Renal cortical epithelial cell (primary cell): Measurements from ENCODE around the gene TCHHL1. TPM values are rescaled to one million over a fixed set of nuclear protein-coding genes. Genes with fewer than 3 reads are reported as not detected.

Source experiments
- DNase-seq: peaks from one replicate; pipeline ENCODE4 v3.0.0-alpha.2; 2011; ENCODE audit warnings: low read depth
- total RNA-seq: library from RNA; depleted of rRNA; stranded (reverse); fragments of >200 nt; gene quantifications from 2 replicates; pipeline ENCODE4 v1.2.3, GENCODE V29; 2014

The TCHHL1 gene
- total RNA-seq, 1 donor from 2014 or later = not detected

DNA sequence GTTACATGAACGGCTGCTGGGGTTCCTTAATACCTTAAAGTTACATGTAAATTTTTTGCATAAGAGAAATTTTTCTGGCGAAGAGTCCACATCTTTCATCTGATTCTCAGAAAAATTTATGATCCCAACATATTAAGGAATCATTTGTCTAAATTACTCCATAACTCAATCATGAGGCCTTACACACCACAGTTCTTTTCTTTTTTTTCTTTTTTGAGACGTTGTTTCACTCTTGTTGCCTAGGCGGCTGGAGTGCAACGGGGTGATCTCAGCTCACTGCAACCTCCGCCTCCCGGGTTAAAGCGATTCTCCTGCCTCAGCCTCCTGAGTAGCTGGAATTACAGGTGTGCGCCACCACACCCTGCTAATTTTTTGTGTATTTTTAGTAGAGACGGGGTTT lies 50.0 kb downstream of the TCHHL1 start:
- DNase-seq = no peak

DNA sequence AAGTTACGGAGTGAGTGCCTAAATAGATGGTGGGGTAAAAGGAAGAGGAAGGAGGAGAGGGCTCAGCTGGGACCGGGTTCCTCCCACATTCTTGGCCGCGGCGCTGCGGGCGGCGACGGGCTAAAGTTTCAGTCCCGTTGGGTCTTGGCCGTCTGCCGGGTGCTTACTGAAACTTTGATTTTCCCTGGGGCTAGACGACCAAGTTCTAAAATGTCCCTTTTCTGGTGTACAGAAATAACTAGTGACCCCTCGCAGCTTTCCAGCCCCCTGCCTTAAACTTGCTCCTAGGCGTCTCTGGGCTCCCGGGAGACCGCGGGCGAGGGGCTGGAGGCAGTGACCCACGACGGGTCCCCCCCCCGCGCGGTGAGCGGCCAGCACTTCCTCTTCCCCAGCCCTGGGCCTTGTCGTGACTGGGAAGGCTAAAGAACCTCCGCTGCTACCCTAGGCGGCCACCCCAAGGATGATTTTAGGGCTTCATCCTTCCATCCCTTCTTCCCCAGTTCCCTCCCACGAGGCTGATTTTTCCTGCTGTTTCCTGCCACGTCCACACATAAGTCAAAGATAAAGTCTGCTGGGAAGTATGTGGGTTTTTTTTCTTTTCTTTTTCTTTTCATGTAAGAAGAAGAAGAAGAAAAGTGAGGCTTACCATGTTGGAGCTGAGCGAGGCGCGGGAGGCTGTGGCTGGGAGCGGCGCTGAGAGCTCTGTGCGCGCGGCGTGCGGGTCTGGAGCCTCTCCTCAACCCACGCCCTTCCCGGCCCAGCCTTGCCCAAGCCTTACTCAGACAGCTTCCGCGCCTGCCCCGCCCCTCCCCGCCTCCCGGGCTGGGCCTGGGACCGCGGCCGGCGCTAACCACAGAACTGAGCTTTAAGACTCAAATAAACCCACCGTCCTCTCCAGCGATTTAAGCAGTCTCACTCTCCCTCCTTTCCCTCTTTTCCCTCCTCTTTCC lies 52.3 kb downstream of the TCHHL1 start, which contains the start of gene S100A11:
S100A11 (minus strand) TSS at position 738 of the 950 bp plus-strand sequence; CDS start at position 649, 89 bp downstream.
- peak; percentile 57 for DNase-seq

DNA sequence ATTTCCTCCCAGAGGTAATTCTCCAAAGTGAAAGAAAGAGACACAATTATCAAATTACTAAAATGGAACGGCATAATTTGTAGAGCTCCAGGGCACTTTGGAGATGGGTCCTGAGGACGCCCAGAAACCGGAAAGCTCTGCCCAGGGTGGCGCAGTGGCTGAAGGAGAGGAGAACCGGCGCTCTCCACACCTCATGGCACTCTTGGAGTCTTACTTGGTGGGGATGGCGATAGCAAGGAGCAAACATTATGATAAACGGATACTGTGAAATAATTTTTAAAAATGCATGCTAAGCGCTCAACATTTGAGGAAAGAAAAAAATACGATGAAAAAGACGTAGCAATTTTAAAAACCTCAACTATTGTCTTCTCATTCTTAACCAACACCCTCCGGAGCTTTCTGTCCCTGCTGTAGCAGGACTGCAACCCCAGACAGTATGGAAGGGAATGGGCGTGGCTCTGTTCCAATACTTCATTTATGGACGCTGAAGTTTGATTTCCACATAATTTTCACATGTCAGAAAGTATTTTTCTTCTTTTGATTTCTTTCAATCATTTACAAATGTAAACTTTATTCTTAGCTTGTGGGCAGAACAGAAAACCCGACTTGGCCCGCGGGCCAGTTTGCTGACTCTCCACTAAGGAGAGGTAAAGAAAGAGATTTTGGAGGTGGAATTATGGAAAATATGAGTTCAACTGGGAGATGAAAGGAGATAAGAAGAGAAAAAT lies 53.2 kb downstream of the TCHHL1 start:
- DNase-seq = no peak

DNA sequence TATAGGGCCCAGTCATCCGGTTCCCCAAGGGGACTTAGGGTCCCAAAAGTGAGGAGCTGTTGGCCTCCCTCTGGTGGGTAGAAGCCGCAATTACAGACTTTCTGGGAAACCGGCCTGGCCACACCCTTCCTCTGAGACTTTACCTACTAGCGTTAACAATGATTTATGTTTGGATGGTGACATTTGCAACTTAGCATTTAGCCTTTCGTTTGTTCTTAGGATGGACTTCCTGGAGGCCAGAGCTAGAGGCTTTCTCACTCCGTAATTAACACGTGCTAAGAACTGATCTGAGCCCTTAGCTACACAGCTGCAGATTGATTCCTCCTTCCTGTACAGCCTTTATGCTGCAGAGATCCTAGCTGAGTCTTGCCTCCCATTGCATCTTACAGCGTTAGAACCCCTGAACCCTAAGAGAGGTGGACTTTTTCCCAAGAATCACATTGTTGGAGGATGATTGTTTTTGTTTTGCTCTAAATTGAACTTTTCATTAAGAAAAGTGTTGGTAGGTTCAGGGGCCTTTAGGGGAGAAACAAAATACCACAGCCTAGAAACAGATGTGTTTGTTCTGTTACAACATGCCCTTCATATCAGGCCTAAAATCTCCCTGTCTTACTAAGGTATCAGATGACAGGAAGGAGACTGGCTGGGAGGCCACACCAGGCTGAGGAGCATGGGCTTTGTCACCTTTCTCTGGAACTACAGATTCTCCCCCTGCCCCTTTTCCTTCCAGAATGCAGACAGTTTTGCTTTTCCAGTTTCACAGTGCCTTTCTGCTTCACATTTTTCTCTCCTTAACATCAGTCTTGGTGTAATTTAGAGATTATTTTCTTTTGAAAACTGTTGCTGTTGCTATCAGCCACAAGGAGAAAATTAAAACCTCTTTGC lies 54.0 kb downstream of the TCHHL1 start:
- DNase-seq = peak; percentile 69

DNA sequence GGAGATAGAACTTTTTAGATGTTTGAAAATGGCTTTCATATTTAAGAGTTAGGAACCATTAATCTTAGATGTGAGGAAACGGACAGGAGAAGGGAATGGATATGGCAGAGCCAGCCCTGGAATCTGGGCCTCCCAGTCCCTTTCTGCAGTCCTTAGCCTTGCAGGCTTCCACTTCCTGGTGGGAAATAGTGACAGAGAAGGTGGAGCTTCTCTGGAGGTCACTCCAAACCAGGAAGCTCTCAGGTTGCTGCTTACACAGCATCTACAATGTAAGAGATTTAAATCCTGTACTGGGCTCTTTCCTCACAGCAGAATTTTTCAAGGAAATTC lies 54.6 kb downstream of the TCHHL1 start:
- DNase-seq = no peak

Other genes starting within 250 kb of the TCHHL1 start
- not detected in 2 replicates for gene C2CD4D, start 249.2 kb downstream of the TCHHL1 start, total RNA-seq
- not detected in 2 replicates for gene THEM5, start 235.4 kb downstream of the TCHHL1 start, total RNA-seq
- 9.9 and 19.8 TPM in 2 replicates for gene THEM4, start 179.6 kb downstream of the TCHHL1 start, total RNA-seq
- 221 and 239 TPM in 2 replicates for gene S100A10, start 95.2 kb downstream of the TCHHL1 start, total RNA-seq
- gene S100A11, start 52.1 kb downstream of the TCHHL1 start, total RNA-seq = 57.5 and 77.9 TPM in 2 replicates
- 0.10 TPM in 1 of 2 replicates, not detected in the other for gene TCHH, start 26.4 kb upstream of the TCHHL1 start, total RNA-seq
- 0.10 TPM in 1 of 2 replicates, not detected in the other for gene RPTN, start 70.2 kb upstream of the TCHHL1 start, total RNA-seq
- gene HRNR, start 135.1 kb upstream of the TCHHL1 start, total RNA-seq = under 0.01 TPM in 2 replicates
- 1.7 and 10.9 TPM in 2 replicates for gene FLG, start 236.2 kb upstream of the TCHHL1 start, total RNA-seq